Amniotic epithelial cell (primary cell): ENCODE results near the gene SCLY.
A peak's percentile ranks its signal among the peaks of the same experiment; 100 is the strongest.

Experiments used
- DNase-seq: peaks from one replicate; pipeline ENCODE4 v3.0.0-alpha.2; 2010; ENCODE audit warnings: low read depth

Gene SCLY

GRCh38 chr2:238069877-238070276 lies 9.1 kb downstream of the SCLY start:
- DNase-seq: no peak

- DNase-seq: no peak
Observed at GRCh38 chr2:238075397-238075796, 14.6 kb downstream of the SCLY start.

- peak; percentile 42 for DNase-seq
Observed at GRCh38 chr2:238077292-238077691, 16.5 kb downstream of the SCLY start.

- DNase-seq: no peak
Observed at GRCh38 chr2:238079874-238080327, 19.1 kb downstream of the SCLY start.

- no peak for DNase-seq
Observed at GRCh38 chr2:238080518-238080917, 19.7 kb downstream of the SCLY start.

- no peak for DNase-seq
Observed at GRCh38 chr2:238081150-238081549, 20.3 kb downstream of the SCLY start.

- no peak for DNase-seq
Observed at GRCh38 chr2:238081561-238081960, 20.8 kb downstream of the SCLY start.

GRCh38 chr2:238082151-238082550 lies 21.4 kb downstream of the SCLY start:
- no peak for DNase-seq

- no peak for DNase-seq
Observed at GRCh38 chr2:238082827-238083226, 22.0 kb downstream of the SCLY start.

- DNase-seq: no peak
Observed at GRCh38 chr2:238083919-238084318, 23.1 kb downstream of the SCLY start.

- DNase-seq: no peak
Observed at GRCh38 chr2:238084761-238085160, 24.0 kb downstream of the SCLY start.

GRCh38 chr2:238085899-238086298 lies 25.1 kb downstream of the SCLY start:
- DNase-seq: no peak

- no peak for DNase-seq
Observed at GRCh38 chr2:238087211-238087610, 26.4 kb downstream of the SCLY start.

GRCh38 chr2:238090887-238091286 lies 30.1 kb downstream of the SCLY start:
- no peak for DNase-seq

GRCh38 chr2:238091436-238092060 lies 30.7 kb downstream of the SCLY start:
- no peak for DNase-seq

GRCh38 chr2:238092486-238093035 lies 31.8 kb downstream of the SCLY start:
- no peak for DNase-seq

GRCh38 chr2:238093181-238094140 lies 32.7 kb downstream of the SCLY start:
- no peak for DNase-seq

GRCh38 chr2:238094438-238095022 lies 33.7 kb downstream of the SCLY start:
- no peak for DNase-seq

GRCh38 chr2:238095143-238095542 lies 34.3 kb downstream of the SCLY start:
- DNase-seq: no peak

- DNase-seq: no peak
Observed at GRCh38 chr2:238096311-238097011, 35.7 kb downstream of the SCLY start.

- no peak for DNase-seq
Observed at GRCh38 chr2:238097201-238097987, 36.6 kb downstream of the SCLY start.
